Kasumi-1 (cell line): ENCODE measurements around the gene GMDS.
"Not testable (repeated sequence)": the region's sequence is repeated elsewhere in the genome, so short reads cannot be mapped to it uniquely, and the experiment has no call there.

ENCODE experiments used
- DNase-seq, 2 experiments: peaks; one replicate each; lab custom pipeline; 2025; lab: John Stamatoyannopoulos, UW

The GMDS gene

GRCh38 chr6:1709234-1709641 is 536.2 kb downstream of the GMDS start:
- DNase-seq, result peak; percentile 25 to 45

- DNase-seq, result no peak
Observed at GRCh38 chr6:1708820-1709219, 536.6 kb downstream of the GMDS start.

- DNase-seq, result no peak
Observed at GRCh38 chr6:1708122-1708521, 537.3 kb downstream of the GMDS start.

GRCh38 chr6:1705630-1706029 is 539.8 kb downstream of the GMDS start:
- DNase-seq, result no peak

GRCh38 chr6:1705183-1705582 is 540.2 kb downstream of the GMDS start:
- no peak for DNase-seq

GRCh38 chr6:1704711-1705110 is 540.7 kb downstream of the GMDS start:
- DNase-seq, result no peak

GRCh38 chr6:1703923-1704322 is 541.5 kb downstream of the GMDS start:
- DNase-seq, result no peak

- DNase-seq, result no peak
Observed at GRCh38 chr6:1703091-1703855, 542.1 kb downstream of the GMDS start.

GRCh38 chr6:1702580-1703051 is 542.8 kb downstream of the GMDS start:
- no peak for DNase-seq

GRCh38 chr6:1701668-1702353 is 543.6 kb downstream of the GMDS start:
- no peak for DNase-seq

GRCh38 chr6:1700278-1700967 is 545.0 kb downstream of the GMDS start:
- no peak for DNase-seq

- DNase-seq, result no peak
Observed at GRCh38 chr6:1698527-1698926, 546.9 kb downstream of the GMDS start.

GRCh38 chr6:1697688-1698351 is 547.6 kb downstream of the GMDS start:
- DNase-seq, result no peak

- DNase-seq, result peak in 1 of 2 experiments; percentile 2
Observed at GRCh38 chr6:1696463-1696850, 548.9 kb downstream of the GMDS start.

GRCh38 chr6:1695546-1696462 is 549.6 kb downstream of the GMDS start:
- no peak for DNase-seq

GRCh38 chr6:1691828-1692227 is 553.6 kb downstream of the GMDS start:
- DNase-seq, result not testable (repeated sequence)

- not testable (repeated sequence) for DNase-seq
Observed at GRCh38 chr6:1690656-1691055, 554.7 kb downstream of the GMDS start.

- no peak for DNase-seq
Observed at GRCh38 chr6:1689141-1689540, 556.3 kb downstream of the GMDS start.

- DNase-seq, result no peak
Observed at GRCh38 chr6:1688396-1688795, 557.0 kb downstream of the GMDS start.

GRCh38 chr6:1687402-1687801 is 558.0 kb downstream of the GMDS start:
- DNase-seq, result no peak
